GM19193 (cell line): ENCODE data around the gene NRIP2.

Experiments
- POLR2A ChIP-seq: IDR thresholded peaks from 4 replicates; pipeline ENCODE4 v1.6.1; 2011; ENCODE audit not compliant: insufficient read depth, insufficient read length; ENCODE audit errors: extremely low read depth

Gene NRIP2

GRCh38 chr12:2825132-2825531 lies 9.7 kb downstream of the NRIP2 start:
- TF ChIP-seq POLR2A = no peak

- TF ChIP-seq POLR2A = no peak
Measured at GRCh38 chr12:2824541-2824940, 10.3 kb downstream of the NRIP2 start.

GRCh38 chr12:2823483-2823882 lies 11.4 kb downstream of the NRIP2 start:
- no peak for TF ChIP-seq POLR2A

DNA sequence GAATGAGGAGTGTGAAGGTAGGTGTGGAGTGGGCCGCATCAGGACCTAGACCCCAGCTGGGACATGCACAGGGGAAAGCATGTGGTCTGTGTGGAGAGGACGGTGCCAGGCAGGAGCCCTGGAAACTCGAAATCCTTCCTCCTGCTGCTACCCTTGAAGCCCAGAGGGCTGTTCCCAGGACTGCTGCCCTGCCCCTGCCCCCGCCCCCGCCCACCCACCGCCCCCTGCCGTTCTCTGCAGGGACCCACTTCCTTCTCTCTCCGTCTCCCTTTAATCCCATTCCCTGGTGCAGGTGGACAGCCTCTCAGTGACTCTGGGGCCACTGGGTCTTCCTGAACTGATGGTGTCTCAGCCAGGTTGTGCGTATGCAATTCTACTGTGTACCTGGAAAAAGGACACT lies 14.4 kb downstream of the NRIP2 start:
- TF ChIP-seq POLR2A = no peak

GRCh38 chr12:2819810-2820209 lies 15.0 kb downstream of the NRIP2 start:
- no peak for TF ChIP-seq POLR2A

DNA sequence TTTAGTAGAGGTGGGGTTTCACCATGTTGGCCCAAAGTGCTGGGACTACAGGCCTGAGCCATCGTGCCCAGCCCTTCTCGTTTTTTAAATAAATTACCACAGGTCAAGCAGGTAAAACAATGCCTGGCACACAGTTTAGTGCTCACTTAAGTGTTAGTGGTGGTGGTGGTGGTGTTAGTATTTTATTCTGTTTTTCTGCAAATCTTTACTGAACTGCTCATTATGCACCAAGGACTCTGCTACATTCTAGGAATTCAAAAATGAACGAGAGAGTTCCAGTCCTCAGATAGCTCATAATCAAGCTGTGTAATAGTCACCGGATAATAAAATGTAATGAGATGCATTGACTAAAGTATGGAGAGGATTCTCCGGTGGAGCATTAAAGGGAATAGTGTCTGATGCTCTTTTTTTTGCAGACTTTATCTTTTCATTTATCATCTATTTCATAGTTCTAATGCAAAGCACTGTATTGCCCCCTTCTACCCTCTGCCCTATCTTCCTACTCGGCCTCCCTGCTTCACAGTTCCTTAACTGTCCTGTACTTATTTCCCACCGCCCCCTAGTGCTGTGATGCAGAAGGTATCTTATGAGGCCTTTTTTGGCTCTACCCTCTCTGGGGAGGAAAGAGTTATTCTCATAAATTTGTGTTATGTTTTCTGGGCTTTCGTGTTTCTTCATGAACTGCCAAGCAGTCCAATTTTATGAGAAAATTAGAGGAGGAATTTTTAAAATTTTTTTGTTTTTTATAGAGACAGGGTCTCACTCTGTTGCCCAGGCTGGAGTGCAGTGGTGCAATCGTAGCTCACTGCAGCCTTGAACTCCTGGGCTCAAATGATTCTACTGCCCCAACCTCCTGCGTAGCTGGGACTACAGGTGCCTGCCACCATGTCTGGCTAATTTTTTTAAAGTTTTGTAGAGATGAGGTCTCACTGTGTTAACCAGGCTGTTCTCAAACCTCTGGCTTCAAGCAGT lies 21.3 kb downstream of the NRIP2 start:
- TF ChIP-seq POLR2A = no peak

- TF ChIP-seq POLR2A = peak; percentile 99
Measured at GRCh38 chr12:2812290-2813213, 22.3 kb downstream of the NRIP2 start, which contains the start of gene ITFG2. Gene ITFG2, plus strand, starts transcription at chr12:2812668. Its CDS starts 93 bp downstream, at chr12:2812761.

DNA sequence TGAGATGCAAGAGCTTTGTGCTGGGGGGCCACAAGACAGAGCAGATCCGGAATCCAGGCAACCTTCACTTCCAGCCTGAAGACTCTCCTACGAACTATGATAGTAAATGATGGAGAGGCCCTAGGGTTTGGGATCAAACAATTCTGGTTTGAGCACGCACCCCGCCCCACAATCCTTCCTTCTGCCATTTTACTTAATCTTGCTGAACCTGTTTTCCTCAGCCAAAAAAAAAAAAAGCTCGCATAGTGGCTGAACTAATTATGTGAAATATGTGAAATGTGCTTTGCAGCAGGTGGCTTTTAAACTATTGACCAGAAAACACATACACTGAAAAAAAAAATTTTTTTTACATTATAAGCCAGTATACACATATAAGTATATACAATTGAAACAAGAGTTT lies 23.0 kb downstream of the NRIP2 start:
- no peak for TF ChIP-seq POLR2A

GRCh38 chr12:2806700-2807099 lies 28.1 kb downstream of the NRIP2 start:
- TF ChIP-seq POLR2A = no peak

DNA sequence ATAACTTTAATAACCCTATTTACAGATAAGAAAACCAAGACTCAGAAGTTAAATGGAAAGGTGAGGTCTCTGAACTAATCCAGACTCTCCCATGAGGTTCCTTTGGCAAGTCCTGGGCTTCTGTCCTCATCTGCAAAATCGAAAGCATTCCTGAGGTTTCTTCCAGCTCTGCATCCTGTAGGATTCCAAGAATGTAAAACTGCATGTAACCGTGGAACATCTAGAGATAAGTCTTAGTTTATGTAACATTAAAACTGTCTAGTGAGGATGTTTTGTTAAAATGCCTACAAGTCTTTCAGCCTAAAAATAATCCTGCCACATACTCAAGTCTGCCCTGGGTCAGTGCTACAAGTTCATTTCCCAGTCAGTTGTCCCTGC lies 29.7 kb downstream of the NRIP2 start:
- TF ChIP-seq POLR2A = no peak

- no peak for TF ChIP-seq POLR2A
Measured at GRCh38 chr12:2804393-2805142, 30.3 kb downstream of the NRIP2 start.

DNA sequence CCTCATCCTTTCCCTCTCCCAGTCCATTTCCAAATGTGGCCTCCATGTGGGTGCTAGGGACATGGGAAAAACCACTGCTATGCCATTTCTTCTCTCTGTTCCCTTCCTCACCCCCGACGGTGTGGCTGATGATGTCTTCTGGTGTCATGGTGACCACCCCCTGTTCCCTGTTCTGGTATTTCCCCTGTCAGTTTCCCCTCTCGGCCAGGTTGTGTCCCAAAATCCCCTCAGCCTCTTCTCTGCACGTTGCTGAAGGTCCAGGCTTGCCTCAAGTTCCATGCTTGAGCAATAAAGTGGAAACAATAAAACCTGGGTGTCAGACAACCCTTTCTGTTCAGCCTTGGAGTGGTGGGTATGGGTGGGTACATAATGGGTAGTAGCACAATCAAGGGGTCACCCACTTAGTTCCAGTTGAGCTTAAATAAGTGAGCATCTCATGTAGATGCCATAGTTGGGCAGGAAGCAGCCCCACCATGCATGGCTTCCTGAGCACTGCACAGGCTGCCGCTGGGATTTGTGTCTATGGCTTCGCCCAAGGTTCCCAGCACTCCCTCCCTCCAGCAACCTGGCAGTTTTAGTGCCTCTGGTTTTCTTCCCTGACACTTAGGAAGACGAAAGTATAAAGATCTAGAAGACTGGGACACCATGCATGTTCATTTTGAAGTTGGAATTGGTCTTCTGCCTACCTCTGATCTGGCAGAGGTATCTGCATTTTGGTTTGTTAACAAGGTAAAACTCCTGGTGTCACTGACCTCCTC lies 31.0 kb downstream of the NRIP2 start:
- no peak for TF ChIP-seq POLR2A

DNA sequence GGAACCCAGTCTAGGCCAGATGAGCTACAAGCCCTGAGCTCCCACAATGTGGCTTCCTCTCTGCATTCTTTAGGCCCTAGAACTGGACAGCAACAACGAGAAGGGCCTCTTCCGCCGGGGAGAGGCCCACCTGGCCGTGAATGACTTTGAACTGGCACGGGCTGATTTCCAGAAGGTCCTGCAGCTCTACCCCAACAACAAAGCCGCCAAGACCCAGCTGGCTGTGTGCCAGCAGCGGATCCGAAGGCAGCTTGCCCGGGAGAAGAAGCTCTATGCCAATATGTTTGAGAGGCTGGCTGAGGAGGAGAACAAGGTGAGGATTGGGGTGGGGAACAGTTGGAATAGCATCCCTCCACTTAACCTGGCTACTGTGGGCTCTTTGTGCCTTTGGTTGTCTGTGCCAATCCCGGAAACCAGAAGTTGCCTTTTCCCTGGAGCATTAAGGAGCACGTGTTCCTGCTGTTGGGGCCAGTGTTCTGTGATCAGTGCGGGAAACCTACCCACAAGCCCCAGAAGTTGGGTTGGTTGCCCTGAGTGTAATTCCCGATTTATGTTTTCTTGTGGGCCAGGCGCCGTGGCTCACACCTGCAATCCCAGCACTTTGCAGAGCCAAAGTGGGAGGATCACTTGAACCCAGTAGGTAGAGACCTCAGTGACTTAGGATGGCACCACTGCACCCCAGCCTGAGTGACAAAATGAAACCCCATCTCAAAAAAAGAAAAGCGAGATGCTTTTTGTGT lies 33.6 kb downstream of the NRIP2 start:
- TF ChIP-seq POLR2A = no peak
